Measurements from ENCODE around the gene SEPTIN10.

DNA sequence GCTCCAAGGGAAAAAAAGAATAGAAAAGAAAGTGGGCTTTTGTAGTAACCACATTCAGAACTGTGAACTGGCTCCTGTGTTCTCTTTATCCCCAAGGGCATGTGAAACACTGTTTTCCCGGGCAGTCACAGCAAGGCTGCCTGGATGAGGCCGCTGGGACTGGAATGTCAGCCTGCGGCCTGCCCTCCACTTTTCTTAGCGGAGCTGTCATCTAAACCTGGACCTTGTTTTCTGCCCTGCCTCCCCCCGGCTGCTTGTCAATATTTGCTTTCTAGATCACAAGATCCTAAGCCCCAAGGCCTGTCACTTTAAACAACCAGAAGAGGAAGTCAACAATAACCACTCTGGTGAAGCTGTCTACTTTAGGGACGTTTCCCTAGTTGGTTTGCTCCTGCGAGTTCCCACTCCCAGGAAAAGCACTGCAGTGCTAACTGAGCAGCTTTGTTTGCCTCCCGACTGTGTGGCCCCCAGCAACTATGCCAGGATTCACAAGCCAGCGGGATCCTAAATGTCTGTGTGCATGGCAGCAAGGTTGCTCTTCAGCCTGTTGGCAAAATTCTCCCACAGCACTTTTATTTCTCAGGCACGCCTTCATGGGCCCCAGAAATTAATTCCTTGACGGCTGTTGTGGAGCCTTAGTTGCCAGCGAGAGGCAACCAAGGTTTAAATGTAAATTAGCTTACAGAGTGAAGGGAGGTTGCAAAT lies 31.0 kb upstream of the SEPTIN10 start:
- TF ChIP-seq, protein P1, sequence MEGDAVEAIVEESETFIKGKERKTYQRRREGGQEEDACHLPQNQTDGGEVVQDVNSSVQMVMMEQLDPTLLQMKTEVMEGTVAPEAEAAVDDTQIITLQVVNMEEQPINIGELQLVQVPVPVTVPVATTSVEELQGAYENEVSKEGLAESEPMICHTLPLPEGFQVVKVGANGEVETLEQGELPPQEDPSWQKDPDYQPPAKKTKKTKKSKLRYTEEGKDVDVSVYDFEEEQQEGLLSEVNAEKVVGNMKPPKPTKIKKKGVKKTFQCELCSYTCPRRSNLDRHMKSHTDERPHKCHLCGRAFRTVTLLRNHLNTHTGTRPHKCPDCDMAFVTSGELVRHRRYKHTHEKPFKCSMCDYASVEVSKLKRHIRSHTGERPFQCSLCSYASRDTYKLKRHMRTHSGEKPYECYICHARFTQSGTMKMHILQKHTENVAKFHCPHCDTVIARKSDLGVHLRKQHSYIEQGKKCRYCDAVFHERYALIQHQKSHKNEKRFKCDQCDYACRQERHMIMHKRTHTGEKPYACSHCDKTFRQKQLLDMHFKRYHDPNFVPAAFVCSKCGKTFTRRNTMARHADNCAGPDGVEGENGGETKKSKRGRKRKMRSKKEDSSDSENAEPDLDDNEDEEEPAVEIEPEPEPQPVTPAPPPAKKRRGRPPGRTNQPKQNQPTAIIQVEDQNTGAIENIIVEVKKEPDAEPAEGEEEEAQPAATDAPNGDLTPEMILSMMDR (IDR thresholded peaks at IDR 0.05): no peak
- TF ChIP-seq POLR2A (IDR thresholded peaks at IDR 0.05): no peak
- no peak for TF ChIP-seq EP300 (IDR thresholded peaks at IDR 0.05)

Data from ovary (tissue), 3 donors.